Thoracic aorta (tissue), 2 donors: ENCODE results near the gene QPCT. TPM values are rescaled to one million over a fixed set of nuclear protein-coding genes. Genes with fewer than 3 reads are reported as not detected.

Experiments
- ATAC-seq: fragments of 150-250 bp; one replicate; pipeline ENCODE4 v1.8.0; 2017; ENCODE audit warnings: low read depth; ENCODE audit not compliant: insufficient number of reproducible peaks, low FRiP score
- DNase-seq: peaks from one replicate; pipeline ENCODE4 v3.0.0-alpha.2; 2020; ENCODE audit warnings: low spot score
- H3K27ac ChIP-seq, 2 donors: fragments of 200-600 bp; sonication (generic); 1 replicate in 1 of 2; 2 replicates in 1 of 2; pipeline ENCODE4 v1.5.1; 2016; ENCODE audit warnings: mild to moderate bottlenecking in 2 of 2, moderate library complexity in 2 of 2
- H3K27me3 ChIP-seq: fragments of 200-600 bp; sonication (generic); replicated peaks from 2 replicates; pipeline ENCODE4 v1.6.0; 2016; ENCODE audit warnings: mild to moderate bottlenecking; ENCODE audit not compliant: insufficient read depth
- H3K36me3 ChIP-seq: fragments of 200-600 bp; sonication (generic); one replicate; pipeline ENCODE4 v1.5.1; 2016
- H3K4me1 ChIP-seq, 2 donors: fragments of 200-600 bp; sonication (generic); 1 replicate in 1 of 2; 2 replicates in 1 of 2; pipeline versions ENCODE4 v1.5.1 to v1.6.0; 2016; ENCODE audit warnings: low read depth in 2 of 2, mild to moderate bottlenecking in 1 of 2; ENCODE audit not compliant: control insufficient read depth in 1 of 2
- H3K4me3 ChIP-seq: fragments of 200-600 bp; sonication (generic); 2 replicates; pipeline ENCODE4 v1.5.1; 2016; ENCODE audit warnings: mild to moderate bottlenecking
- H3K9me3 ChIP-seq: fragments of 200-600 bp; sonication (generic); 2 replicates; pipeline ENCODE4 v1.5.1; 2016
- total RNA-seq, 2 donors: library from RNA; depleted of rRNA; stranded (reverse); fragments of >200 nt; gene quantifications; one replicate each; pipeline versions ENCODE4 v1.1.0 to v1.2.3, GENCODE V29; 2016
- TF ChIP-seq, protein P1 (sequence below): fragments of 200-600 bp; sonication (generic); IDR thresholded peaks from one replicate; pipeline ENCODE4 v1.5.1; 2019; ENCODE audit warnings: antibody characterized with exemption

The QPCT gene
- total RNA-seq, 2 donors from 2014 or later: 5.0 to 6.8 TPM

DNA sequence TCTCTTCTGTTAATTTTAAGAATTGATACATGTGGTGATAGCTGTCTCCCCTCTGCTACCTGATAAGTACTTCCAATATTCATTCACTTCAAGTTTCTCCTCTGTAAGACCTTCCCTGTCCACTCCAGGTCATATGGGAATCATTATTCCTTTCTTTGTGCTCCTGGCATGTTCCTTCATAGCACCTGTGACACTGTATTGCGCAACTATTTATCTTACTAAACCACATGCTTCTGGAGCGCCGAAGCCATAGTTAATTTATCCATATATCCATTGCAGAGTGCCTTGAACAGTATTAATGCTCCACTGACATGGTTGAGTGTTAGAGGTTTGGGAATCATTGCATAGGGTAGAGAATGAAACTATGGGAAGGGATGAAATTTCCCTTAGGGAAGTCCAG is 11.9 kb upstream of the QPCT start:
- no peaks in the 10 kb centered on the region for H3K9me3 ChIP-seq
- TF ChIP-seq, protein P1, sequence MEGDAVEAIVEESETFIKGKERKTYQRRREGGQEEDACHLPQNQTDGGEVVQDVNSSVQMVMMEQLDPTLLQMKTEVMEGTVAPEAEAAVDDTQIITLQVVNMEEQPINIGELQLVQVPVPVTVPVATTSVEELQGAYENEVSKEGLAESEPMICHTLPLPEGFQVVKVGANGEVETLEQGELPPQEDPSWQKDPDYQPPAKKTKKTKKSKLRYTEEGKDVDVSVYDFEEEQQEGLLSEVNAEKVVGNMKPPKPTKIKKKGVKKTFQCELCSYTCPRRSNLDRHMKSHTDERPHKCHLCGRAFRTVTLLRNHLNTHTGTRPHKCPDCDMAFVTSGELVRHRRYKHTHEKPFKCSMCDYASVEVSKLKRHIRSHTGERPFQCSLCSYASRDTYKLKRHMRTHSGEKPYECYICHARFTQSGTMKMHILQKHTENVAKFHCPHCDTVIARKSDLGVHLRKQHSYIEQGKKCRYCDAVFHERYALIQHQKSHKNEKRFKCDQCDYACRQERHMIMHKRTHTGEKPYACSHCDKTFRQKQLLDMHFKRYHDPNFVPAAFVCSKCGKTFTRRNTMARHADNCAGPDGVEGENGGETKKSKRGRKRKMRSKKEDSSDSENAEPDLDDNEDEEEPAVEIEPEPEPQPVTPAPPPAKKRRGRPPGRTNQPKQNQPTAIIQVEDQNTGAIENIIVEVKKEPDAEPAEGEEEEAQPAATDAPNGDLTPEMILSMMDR: no peak
- ATAC-seq (no peak), DNase-seq (no peak)
- H3K27ac ChIP-seq: no peak overlapping the region
- H3K27me3 ChIP-seq: no peaks in the 10 kb centered on the region
- no peaks in the 10 kb centered on the region for H3K36me3 ChIP-seq
- no peak overlapping the region for H3K4me3 ChIP-seq
- H3K4me1 ChIP-seq: no peaks in the 10 kb centered on the region

DNA sequence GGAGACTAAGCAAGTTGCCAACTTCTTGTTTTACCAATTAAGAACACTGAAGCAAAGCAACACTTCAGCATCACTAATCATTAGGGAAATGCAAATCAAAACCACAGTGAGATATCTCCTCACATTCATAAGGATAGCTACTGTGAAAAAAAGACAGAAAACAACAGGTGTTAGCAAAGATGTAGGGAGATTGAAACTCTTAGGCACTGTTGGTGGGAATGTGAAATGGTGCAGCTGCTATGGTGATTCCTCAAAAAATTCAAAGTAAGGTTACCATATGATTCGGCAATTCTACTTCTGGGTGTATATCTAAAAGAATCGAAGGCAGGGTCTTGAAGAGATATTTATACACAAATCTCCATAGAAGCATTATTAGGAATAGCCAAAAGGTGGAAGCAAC is 11.2 kb upstream of the QPCT start:
- H3K9me3 ChIP-seq: no peaks in the 10 kb centered on the region
- DNase-seq: no peak
- ATAC-seq: no peak
- no peaks in the 10 kb centered on the region for H3K36me3 ChIP-seq
- H3K27me3 ChIP-seq: no peaks in the 10 kb centered on the region
- TF ChIP-seq, protein P1: no peak
- H3K4me1 ChIP-seq: no peaks in the 10 kb centered on the region
- no peak overlapping the region for H3K27ac ChIP-seq
- no peak overlapping the region for H3K4me3 ChIP-seq

DNA sequence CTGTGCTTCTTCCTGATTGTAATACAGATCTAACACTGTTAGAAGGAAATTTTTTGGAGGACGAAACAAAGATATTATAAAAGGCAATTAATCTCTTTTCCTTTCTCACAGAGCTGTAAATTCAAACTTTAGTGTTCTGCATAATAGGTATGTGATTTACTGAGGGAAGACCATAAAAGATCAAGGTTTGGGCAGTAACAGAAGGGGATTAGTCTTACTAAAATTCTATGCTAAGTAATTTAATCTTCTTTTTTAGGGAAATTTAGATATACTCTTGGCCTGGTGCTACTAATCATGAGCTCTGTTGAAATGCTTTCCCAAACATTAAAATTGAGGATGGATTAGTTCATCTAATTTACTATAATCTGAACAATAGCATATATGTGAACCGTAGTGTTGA is 8.8 kb upstream of the QPCT start:
- TF ChIP-seq, protein P1: no peak
- Histone ChIP-seq H3K4me3 (no peak overlapping the region), H3K36me3 (no peaks in the 10 kb centered on the region), H3K27me3 (no peaks in the 10 kb centered on the region), H3K9me3 (no peaks in the 10 kb centered on the region), H3K27ac (no peak overlapping the region), H3K4me1 (no peaks in the 10 kb centered on the region)
- DNase-seq (no peak), ATAC-seq (no peak)

DNA sequence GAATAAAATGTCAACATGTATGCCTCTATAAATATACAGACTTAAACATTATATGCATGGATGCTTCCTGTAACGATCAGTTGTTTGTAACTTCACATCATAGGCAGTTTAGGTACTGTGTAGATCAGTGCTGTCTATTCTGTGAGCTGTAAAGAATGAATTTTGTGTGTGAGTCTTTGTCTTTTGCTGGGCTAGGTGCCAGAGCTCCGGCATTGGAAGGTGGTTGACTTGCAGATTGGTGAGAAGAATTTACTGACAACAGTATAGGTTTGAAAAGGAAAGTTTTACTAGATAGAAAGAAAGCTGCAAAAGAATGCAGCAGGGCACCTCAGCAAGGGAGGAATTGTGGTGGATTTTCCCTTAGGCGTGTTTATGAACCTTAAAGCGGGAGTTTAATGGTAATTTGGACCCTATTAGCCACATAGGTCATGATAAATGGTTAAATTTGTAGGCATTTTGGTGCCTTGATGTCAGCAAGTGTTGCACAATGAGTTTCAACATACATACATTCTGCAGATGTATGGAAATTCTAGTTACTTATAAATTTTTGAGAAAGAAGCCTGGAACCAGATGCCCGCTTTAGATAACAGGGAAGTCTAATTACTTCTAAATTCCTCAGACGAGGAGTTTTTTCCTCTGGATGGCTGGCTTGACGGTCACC is 6.7 kb upstream of the QPCT start:
- DNase-seq (no peak), ATAC-seq (no peak)
- TF ChIP-seq, protein P1: no peak
- Histone ChIP-seq H3K4me1 (no peaks in the 10 kb centered on the region), H3K27me3 (no peaks in the 10 kb centered on the region), H3K9me3 (no peaks in the 10 kb centered on the region), H3K36me3 (no peaks in the 10 kb centered on the region), H3K4me3 (no peak overlapping the region), H3K27ac (no peak overlapping the region)

DNA sequence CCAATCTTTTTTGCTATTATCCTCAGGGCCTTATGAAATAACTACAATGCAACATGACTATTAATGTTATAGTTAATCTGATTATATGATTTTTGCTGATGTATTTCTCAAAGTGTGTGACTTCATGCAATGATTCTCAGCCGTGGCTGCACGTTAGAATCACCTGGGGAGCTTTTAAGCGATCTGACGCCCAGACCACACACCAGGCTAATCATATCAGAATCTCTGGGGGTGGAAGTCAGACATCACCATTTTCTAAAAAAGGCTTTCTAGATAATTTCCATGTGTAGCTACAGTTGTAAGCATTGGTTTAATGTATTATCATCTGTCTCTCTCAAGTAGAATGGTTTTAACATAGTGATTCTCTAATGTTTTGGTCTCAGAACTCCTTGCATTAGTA is 5.5 kb upstream of the QPCT start:
- Histone ChIP-seq H3K4me1 (no peaks in the 10 kb centered on the region), H3K36me3 (no peaks in the 10 kb centered on the region), H3K27ac (no peak overlapping the region), H3K9me3 (no peaks in the 10 kb centered on the region), H3K4me3 (no peak overlapping the region), H3K27me3 (no peaks in the 10 kb centered on the region)
- no peak for DNase-seq
- TF ChIP-seq, protein P1: no peak
- no peak for ATAC-seq
